ENCODE data around the gene CCDC170. TPM values are rescaled to one million over a fixed set of nuclear protein-coding genes. Genes with fewer than 3 reads are reported as not detected.

CCDC170 gene
- total and polyA plus RNA-seq, 2 of the 8 experiments (the other 6 are each of a cell fraction or from before 2014, with no cell fraction given) = 0.06 to 0.09 TPM

- POLR2A ChIA-PET (ENCODE audit: partially characterized antibody) = no interaction called here
- Histone ChIP-seq H2BK5ac (ENCODE audit: low read depth, low read length) (no peak overlapping the region), H3K4ac (replicated peaks; ENCODE audit: insufficient read length, low read depth, low read length) (no peak overlapping the region), H2AFZ (ENCODE audit: low read length) (no peak overlapping the region), H4K5ac (ENCODE audit: insufficient read length, low read depth, low read length) (no peak overlapping the region), H2BK12ac (ENCODE audit: low read depth, low read length) (no peak overlapping the region), H3K36me3 (ENCODE audit: control insufficient read depth in 2 of 4, insufficient read depth in 4 of 4, low read length in 3 of 4) (no peaks in the 10 kb centered on the region), H4K8ac (ENCODE audit: extremely low read depth, insufficient read depth, low read length) (no peak overlapping the region), H3K18ac (ENCODE audit: extremely low read depth, low read length) (no peak overlapping the region), H3K9ac (replicated peaks in 1 of 4; ENCODE audit: extremely low read depth in 1 of 4, low read depth in 3 of 4, low read length in 3 of 4) (no peak overlapping the region), H3K4me1 (replicated peaks in 1 of 4; ENCODE audit: control insufficient read depth in 3 of 4, insufficient read depth in 4 of 4, low read length in 3 of 4) (no peaks in the 10 kb centered on the region), H2BK120ac (replicated peaks; ENCODE audit: low read depth, low read length) (no peak overlapping the region), H3K23me2 (ENCODE audit: low read depth, low read length) (no peaks in the 10 kb centered on the region), H3K4me2 (ENCODE audit: insufficient read depth in 1 of 2, low read depth in 2 of 2, low read length in 2 of 2) (no peak overlapping the region), H4K20me1 (replicated peaks in 1 of 2; ENCODE audit: control insufficient read depth in 1 of 2, insufficient read depth in 2 of 2, low read length in 2 of 2) (no peaks in the 10 kb centered on the region), H3K23ac (ENCODE audit: insufficient read length) (no peak overlapping the region), H2BK20ac (ENCODE audit: low read length) (no peak overlapping the region), H3K9me3 (ENCODE audit: insufficient read depth in 2 of 2, low read depth in 1 of 2, low read length in 1 of 2) (peaks cover 11 to 14% of the 10 kb centered on the region in 2 experiments; a peak in 3 of 4 replicates), H2BK15ac (ENCODE audit: low read length) (no peak overlapping the region), H3K27ac (ENCODE audit: low read depth, low read length) (no peak overlapping the region), H3K79me2 (ENCODE audit: control insufficient read depth in 1 of 2, insufficient read depth in 2 of 2, low read length in 2 of 2) (no peaks in the 10 kb centered on the region), H4K91ac (replicated peaks; ENCODE audit: insufficient read length, low read length) (no peak overlapping the region), H2AK5ac (ENCODE audit: low read depth, low read length) (no peak overlapping the region), H3K79me1 (ENCODE audit: low read depth, low read length) (no peaks in the 10 kb centered on the region), H3K56ac (replicated peaks; ENCODE audit: insufficient read length, low read depth, low read length) (no peak overlapping the region), H3K14ac (ENCODE audit: insufficient read length) (no peak overlapping the region), H3K27me3 (replicated peaks in 1 of 4; ENCODE audit: control insufficient read depth in 3 of 4, extremely low read depth in 1 of 4, insufficient read depth in 3 of 4, low read length in 3 of 4) (no peaks in the 10 kb centered on the region), H3K4me3 (ENCODE audit: extremely low read depth in 1 of 4, insufficient read depth in 2 of 4, low read depth in 3 of 4, low read length in 4 of 4) (no peak overlapping the region)
- CTCF ChIA-PET (ENCODE audit: partially characterized antibody) = no interaction called here
- 86% methylated on average over 10 of the region's 10 CpGs; no CpG with 5 or more reads in 1 of the 2 experiments for WGBS, 2 experiments (ENCODE audit: extremely low coverage in 1 of 2, insufficient coverage in 1 of 2, insufficient read length in 1 of 2, insufficient replicate concordance in 2 of 2, low coverage in 1 of 2, low lambda C conversion rate in 2 of 2, missing lambda C conversion rate in 1 of 2)
- no peak for TF ChIP-seq MAFK (IDR thresholded peaks at IDR 0.05; ENCODE audit: low read depth, low read length)
- TF ChIP-seq CBX8 (IDR thresholded peaks at IDR 0.05; ENCODE audit: borderline replicate concordance, low read depth, low read length) = no peak
- TF ChIP-seq CTBP2 (IDR thresholded peaks at IDR 0.05; ENCODE audit: borderline replicate concordance, insufficient read depth, insufficient read length, low read length) = no peak
- TF ChIP-seq RFX5 (IDR thresholded peaks at IDR 0.05; ENCODE audit: borderline replicate concordance, low read depth, low read length) = no peak
- FAIRE-seq (no peak), DNase-seq (ENCODE audit: low read depth in 1 of 2, low spot score in 2 of 2) (no peak)
Observed at GRCh38 chr6:151536188-151536479, 42.3 kb downstream of the CCDC170 start.
